ENCODE results near the gene CYP3A7. TPM values are rescaled to one million over a fixed set of nuclear protein-coding genes. Genes with fewer than 3 reads are reported as not detected.

The CYP3A7 gene
- total RNA-seq, 1 experiment from 2014 or later = not detected

GRCh38 chr7:99666013-99666395 is 69.0 kb downstream of the CYP3A7 start:
- Histone ChIP-seq H2BK120ac (ENCODE audit: low read depth, low read length, poor library complexity, severe bottlenecking) (no peak overlapping the region), H3K4me2 (ENCODE audit: insufficient read depth, insufficient read length, low read length) (no peak overlapping the region), H2BK15ac (ENCODE audit: low read depth, low read length) (no peak overlapping the region), H2AFZ (ENCODE audit: low read length) (no peak overlapping the region), H2BK12ac (ENCODE audit: insufficient read length, low read depth, low read length) (no peak overlapping the region), H3T11ph (ENCODE audit: low read length) (no peak overlapping the region), H3K27ac (ENCODE audit: insufficient read length, low read depth, low read length) (no peak overlapping the region), H2BK5ac (ENCODE audit: insufficient read length, low read length) (no peak overlapping the region), H3K23ac (ENCODE audit: insufficient read length, low read depth, low read length) (no peak overlapping the region), H3K9ac (ENCODE audit: extremely low read depth, insufficient read length, low read length) (no peak overlapping the region), H3K56ac (ENCODE audit: insufficient read length, low read depth, low read length) (no peak overlapping the region), H3K18ac (ENCODE audit: insufficient read length, low read depth, low read length) (no peak overlapping the region), H2AK5ac (ENCODE audit: insufficient read length, low read length) (no peak overlapping the region), H4K91ac (ENCODE audit: insufficient read length, low read depth, low read length) (no peak overlapping the region), H3K4me1 (ENCODE audit: insufficient read depth, low read length) (no peaks in the 10 kb centered on the region), H4K8ac (replicated peaks; ENCODE audit: insufficient read length, low read depth, low read length) (no peak overlapping the region), H3K23me2 (ENCODE audit: insufficient read length, low read depth, low read length, poor library complexity, severe bottlenecking) (no peaks in the 10 kb centered on the region), H4K5ac (ENCODE audit: insufficient read length, low read depth, low read length) (no peak overlapping the region), H2BK20ac (ENCODE audit: low read depth, low read length, poor library complexity, severe bottlenecking) (no peak overlapping the region), H3K9me3 (ENCODE audit: control insufficient read depth, low read depth, low read length) (no peaks in the 10 kb centered on the region), H3K79me2 (ENCODE audit: insufficient read depth, low read length) (no peaks in the 10 kb centered on the region), H3K79me1 (ENCODE audit: insufficient read depth, low read depth, low read length, poor library complexity, severe bottlenecking) (no peaks in the 10 kb centered on the region), H3K14ac (ENCODE audit: insufficient read depth, low read length) (no peak overlapping the region), H3K4ac (ENCODE audit: low read depth, low read length) (no peak overlapping the region), H4K20me1 (ENCODE audit: control insufficient read depth, insufficient read depth, insufficient read length) (no peaks in the 10 kb centered on the region), H3K27me3 (ENCODE audit: insufficient read depth, low read length) (no peaks in the 10 kb centered on the region)
- WGBS (ENCODE audit: extremely low coverage, insufficient read length, low lambda C conversion rate) = no CpG with 5 or more reads among the region's 1 CpG
- TF ChIP-seq CTCF (conservative IDR thresholded peaks at IDR 0.05) = no peak
- Mint-ChIP-seq H3K27ac (no peak overlapping the region), H3K36me3 (ENCODE audit: insufficient read depth in 1 of 3, low read depth in 3 of 3) (peaks cover 0 to 3% (median 0%) of the 10 kb centered on the region in 3 experiments; a peak in 3 of 7 replicates), H3K27me3 (ENCODE audit: low read depth) (no peaks in the 10 kb centered on the region), H3K4me3 (no peak overlapping the region), H3K4me1 (no peaks in the 10 kb centered on the region), H3K9me3 (no peaks in the 10 kb centered on the region; a peak in 1 of 5 replicates)
- no peak for DNase-seq

All from H9 (cell line).